ENCODE data around the gene JPT2.
"Not testable (repeated sequence)": the region's sequence is repeated elsewhere in the genome, so short reads cannot be mapped to it uniquely, and the experiment has no call there.

JPT2 gene

DNA sequence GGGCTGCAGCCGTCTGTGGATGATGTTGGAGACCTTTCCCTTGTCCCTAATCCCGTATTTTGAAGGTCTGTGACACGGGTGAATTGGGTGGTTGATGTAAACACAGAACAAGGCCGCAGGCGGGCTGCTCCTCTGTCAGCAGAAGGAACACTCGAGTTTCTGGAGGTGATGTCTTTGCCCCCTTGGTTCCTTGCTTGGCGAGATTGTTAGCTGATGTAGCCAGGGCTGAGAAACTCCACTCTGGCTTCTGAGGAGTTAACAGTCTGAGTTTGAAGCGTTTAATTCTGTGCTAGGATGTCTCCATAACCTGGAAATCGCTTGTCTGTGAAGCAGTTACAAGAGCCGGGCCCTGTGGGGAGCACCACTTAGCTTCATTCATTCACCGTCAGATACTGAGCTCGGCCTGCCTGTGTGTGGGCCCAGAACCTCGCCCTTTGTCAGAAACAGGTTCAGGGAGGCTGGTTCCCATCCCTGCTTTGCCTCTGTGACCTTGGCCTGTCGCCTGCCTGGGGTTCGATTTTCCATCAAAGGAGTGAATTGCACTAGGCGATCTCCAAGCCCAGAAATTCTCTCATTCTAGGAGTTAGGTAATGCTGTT is 29.2 kb downstream of the JPT2 start:
- DNase-seq (ENCODE audit: low read depth), result no peak

GRCh38 chr16:1708083-1708767 is 30.1 kb downstream of the JPT2 start:
- DNase-seq (ENCODE audit: low read depth), result no peak

GRCh38 chr16:1708768-1709180 is 30.7 kb downstream of the JPT2 start:
- DNase-seq (ENCODE audit: low read depth), result no peak

DNA sequence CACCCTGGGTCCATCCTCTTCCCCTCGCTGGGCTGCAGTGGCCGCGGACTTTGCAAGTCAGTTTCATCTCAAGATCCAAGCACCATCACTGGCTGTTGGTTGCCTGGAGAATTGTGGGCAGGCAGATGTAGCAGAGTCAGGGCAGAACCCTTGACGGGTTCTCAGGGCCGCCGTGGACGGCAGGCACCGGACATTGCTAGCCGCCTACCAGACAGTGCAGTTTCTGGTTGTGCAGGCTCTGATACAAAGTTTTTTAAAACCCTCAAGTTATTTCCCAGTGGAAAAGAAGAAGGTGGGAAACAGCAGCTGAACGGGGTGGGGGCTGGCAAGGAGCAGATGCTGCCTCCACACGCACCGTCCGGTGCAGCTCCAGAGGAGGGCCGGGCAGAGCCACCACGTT is 31.3 kb downstream of the JPT2 start:
- DNase-seq (ENCODE audit: low read depth), result no peak

DNA sequence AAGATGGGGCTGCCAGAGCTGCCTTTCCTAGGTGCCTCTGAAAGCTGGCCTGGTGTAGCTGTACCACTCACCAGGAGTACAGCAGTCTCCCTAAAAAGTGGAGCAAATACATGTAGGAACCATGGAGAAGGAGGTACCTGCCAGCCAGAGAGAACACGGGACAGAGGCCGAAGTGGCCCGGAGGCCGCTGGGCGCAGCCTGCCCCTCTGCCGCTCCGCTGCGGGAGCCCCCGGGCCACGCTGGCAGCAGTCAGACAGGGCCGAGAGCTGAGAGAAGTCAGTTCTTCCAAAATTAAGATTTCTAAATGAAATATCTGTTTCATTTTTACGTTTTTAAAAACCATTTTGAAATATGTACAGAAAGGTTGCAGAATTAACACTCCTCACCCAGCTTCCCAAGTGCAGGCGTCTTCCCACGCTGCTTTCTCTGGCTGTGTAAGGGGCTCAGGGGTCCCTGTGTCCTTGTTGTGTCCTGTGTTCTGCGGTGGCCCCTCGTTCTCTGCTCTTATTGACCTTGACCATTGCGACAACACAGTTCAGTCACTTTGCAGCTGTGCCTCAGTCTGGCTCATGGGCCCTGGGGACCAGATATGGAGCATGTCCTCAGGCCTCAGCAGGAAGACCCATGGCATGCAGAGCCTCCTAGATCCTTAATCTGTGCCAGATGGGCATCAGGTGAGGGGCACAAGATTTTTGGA is 32.9 kb downstream of the JPT2 start:
- DNase-seq (ENCODE audit: low read depth), result no peak

- DNase-seq (ENCODE audit: low read depth), result no peak
Observed at GRCh38 chr16:1712791-1713261, 34.7 kb downstream of the JPT2 start.

GRCh38 chr16:1713331-1713730 is 35.3 kb downstream of the JPT2 start:
- DNase-seq (ENCODE audit: low read depth), result no peak

DNA sequence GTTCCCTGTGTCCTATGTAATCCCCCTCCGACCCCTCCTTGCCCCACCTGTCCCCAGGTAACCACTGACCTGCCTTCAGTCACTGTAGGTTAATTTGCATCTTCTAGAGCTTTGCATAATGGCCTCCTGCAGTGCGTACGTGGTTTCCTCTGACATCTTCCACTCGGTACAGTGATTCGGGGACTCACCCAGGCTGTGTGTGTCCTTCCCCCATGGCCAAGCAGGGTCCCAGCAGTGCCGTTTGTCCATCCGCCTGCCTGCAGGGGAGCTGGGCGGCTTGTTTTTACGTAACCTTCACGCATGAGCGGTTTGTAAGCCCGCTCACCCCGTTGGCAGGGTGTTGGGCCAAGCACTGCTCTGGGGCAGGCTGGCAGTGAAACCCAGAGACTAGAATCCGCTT is 35.9 kb downstream of the JPT2 start:
- DNase-seq (ENCODE audit: low read depth), result no peak

DNA sequence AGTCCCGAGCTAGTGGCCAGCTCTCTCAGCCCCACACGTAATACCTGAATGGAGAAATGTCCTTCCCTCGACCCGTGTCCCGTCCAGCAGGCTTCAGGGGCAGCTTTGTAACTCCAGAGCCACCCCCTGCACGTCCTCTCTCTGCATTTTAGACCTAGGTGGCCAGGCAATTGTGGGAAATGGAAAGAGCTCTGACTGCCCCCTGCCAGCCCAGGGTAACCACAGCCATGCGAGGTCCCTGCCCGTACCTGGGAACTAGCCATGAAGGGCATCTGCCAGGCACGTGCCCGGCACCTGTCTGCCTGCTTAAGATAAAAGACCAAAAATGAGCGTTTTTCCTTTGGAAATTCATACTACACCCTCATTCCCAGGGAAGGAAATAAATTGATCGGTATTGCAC is 37.1 kb downstream of the JPT2 start:
- DNase-seq (ENCODE audit: low read depth), result no peak

DNA sequence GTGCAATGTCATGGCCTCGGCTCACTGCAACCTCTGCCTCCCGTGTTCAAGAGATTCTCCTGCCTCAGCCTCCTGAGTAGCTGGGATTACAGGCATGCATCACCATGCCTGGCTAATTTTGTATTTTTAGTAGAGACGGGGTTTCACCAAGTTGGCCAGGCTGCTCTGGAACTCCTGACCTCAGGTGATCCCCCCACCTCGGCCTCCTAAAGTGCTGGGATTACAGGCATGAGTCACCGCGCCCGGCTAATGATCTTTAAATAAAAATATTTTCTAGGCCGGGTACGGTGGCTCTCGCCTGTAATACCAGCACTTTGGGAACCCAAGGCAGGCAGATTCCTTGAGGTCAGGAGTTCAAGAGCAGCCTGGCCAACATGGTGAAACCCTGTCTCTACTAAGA is 40.2 kb downstream of the JPT2 start:
- not testable (repeated sequence) for DNase-seq (ENCODE audit: low read depth)

DNA sequence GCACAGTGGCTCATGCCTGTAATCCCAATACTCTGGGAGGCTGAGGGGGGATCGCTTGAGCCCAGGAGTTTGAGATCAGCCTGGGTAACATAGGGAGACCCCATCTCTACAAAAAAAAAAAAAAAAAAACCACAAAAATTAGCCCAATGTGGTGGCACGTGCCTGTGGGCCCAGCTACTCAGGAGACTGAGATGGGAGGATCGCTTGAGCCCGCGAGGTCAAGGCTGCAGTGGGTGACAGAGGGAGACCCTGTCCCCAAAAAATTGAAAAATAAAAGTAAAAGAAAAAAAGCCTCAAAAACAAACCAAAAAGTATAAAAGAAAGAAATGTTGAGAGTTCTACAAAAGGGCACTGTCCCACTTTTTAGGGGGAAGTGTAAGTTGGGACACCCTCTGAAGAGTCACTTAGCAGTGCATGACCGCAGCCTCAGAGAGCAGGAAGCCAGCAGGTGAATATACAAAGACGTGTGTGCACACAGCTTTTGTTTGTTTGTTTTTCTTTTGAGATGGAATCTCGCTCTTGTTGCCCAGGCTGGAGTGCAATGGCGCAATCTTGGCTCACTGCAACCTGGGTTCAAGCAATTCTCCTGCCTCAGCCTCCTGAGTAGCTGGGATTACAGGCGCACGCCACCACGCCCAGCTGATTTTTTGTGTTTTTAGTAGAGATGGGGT is 41.6 kb downstream of the JPT2 start:
- DNase-seq (ENCODE audit: low read depth), result not testable (repeated sequence)

GRCh38 chr16:1721372-1721771 is 43.3 kb downstream of the JPT2 start:
- DNase-seq (ENCODE audit: low read depth), result no peak

- DNase-seq (ENCODE audit: low read depth), result no peak
Observed at GRCh38 chr16:1723450-1724147, 45.5 kb downstream of the JPT2 start.

DNA sequence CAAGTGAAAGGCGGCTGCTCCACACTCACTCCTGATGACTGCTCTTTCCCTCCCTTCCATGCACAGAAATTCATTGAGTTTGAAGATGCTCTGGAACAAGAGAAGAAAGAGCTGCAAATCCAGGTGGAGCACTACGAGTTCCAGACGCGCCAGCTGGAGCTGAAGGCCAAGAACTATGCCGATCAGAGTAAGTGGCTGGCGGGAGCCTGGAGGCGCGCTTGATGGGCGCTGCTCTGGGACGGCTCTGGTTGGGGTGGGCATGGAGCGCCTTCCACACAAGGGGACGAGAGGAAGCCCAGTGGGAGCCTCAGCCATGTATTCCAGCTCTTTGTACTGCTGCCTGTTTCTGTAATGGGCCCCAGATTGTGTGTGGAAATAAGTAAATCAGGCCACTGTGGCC is 46.4 kb downstream of the JPT2 start:
- no peak for DNase-seq (ENCODE audit: low read depth)

GRCh38 chr16:1726661-1727502 is 48.8 kb downstream of the JPT2 start:
- no peak for DNase-seq (ENCODE audit: low read depth)

GRCh38 chr16:1727651-1728624 is 49.9 kb downstream of the JPT2 start:
- no peak for DNase-seq (ENCODE audit: low read depth)

GRCh38 chr16:1729026-1729425 is 50.9 kb downstream of the JPT2 start:
- no peak for DNase-seq (ENCODE audit: low read depth)

GRCh38 chr16:1729445-1729844 is 51.4 kb downstream of the JPT2 start:
- no peak for DNase-seq (ENCODE audit: low read depth)

DNA sequence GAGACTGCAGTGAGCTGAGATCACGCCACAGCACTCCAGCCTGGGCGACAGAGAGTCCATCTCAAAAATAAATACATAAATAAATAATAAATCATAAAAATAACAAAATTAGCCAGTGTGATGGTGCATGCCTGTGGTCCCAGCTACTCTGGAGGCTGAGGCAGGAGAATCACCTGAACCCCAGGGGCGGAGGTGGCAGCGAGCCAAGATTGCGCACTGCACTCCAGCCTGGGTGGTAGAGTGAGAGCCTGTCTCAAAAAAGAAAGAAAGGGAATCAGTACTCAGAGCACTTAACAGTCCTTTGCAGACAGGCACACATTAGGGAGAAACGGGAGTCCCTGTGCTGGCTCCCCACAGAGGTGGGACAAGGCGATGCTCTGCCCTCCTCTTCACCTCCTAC is 53.0 kb downstream of the JPT2 start:
- no peak for DNase-seq (ENCODE audit: low read depth)

GRCh38 chr16:1731603-1732002 is 53.5 kb downstream of the JPT2 start:
- DNase-seq (ENCODE audit: low read depth), result no peak

Measured in T-helper 22 cell (primary cell).